Stomach (tissue), 4 donors: Measurements from ENCODE around the gene ZNF689.

Source experiments
- CTCF ChIP-seq, 7 experiments: fragments of 450-650 bp in 4 of 7; fragments of 200-600 bp in 3 of 7; sonication (generic) in 3 of 7; IDR thresholded peaks; one replicate each; pipeline ENCODE4 v1.5.1; 2016 to 2019; ENCODE audit warnings: antibody characterized with exemption in 7 of 7, control low read depth in 2 of 7, mild to moderate bottlenecking in 1 of 7
- EP300 ChIP-seq: sonication (generic); formaldehyde crosslinking; IDR thresholded peaks from one replicate; pipeline ENCODE4 v1.6.1; 2017; ENCODE audit warnings: antibody characterized with exemption
- POLR2A ChIP-seq, 4 donors: fragments of 450-650 bp; IDR thresholded peaks; one replicate each; pipeline ENCODE4 v1.6.1; 2016; ENCODE audit warnings: antibody characterized with exemption in 4 of 4, control low read depth in 2 of 4, mild to moderate bottlenecking in 1 of 4, moderate library complexity in 1 of 4
- POLR2AphosphoS5 ChIP-seq, 3 donors: sonication (generic); formaldehyde crosslinking; IDR thresholded peaks; one replicate each; pipeline ENCODE4 v1.6.1; 2016; ENCODE audit warnings: antibody characterized with exemption in 3 of 3

- no peak for TF ChIP-seq CTCF (IDR thresholded peaks at IDR 0.05)
- no peak for TF ChIP-seq POLR2A (IDR thresholded peaks at IDR 0.05)
- TF ChIP-seq POLR2AphosphoS5 (IDR thresholded peaks at IDR 0.05), result no peak
- no peak for TF ChIP-seq EP300
Observed at GRCh38 chr16:30574678-30575077, 35.5 kb downstream of the ZNF689 start.
